ENCODE measurements around the gene DYSF.

Gene DYSF

GRCh38 chr2:71614976-71615766, 161.8 kb downstream of the DYSF start:
- POLR2A ChIA-PET = no interaction called here
- Histone ChIP-seq H3K4me3 (ENCODE audit: low read depth, low read length) (no peak overlapping the region), H3K36me3 (ENCODE audit: control insufficient read depth in 2 of 2, insufficient read depth in 1 of 2, low read length in 2 of 2) (no peaks in the 10 kb centered on the region), H3K4me1 (ENCODE audit: control insufficient read depth, insufficient read depth, low read length) (no peaks in the 10 kb centered on the region), H3K9me3 (ENCODE audit: control insufficient read depth, insufficient read depth, low read depth, low read length) (no peaks in the 10 kb centered on the region), H3K27ac (ENCODE audit: extremely low read depth, low read depth, low read length) (no peak overlapping the region)
- CTCF ChIA-PET = interaction anchor here (1.6 kb wide), 1 partner anchor 183 kb away, joined by 5 read pairs; no protein-coding TSS in a partner anchor
- TF ChIP-seq RBAK (tag by site-specific recombination; IDR thresholded peaks at IDR 0.05) = no peak
- TF ChIP-seq ZNF48 (tag by site-specific recombination; IDR thresholded peaks at IDR 0.05) = no peak
- TF ChIP-seq KLF9 (tag by site-specific recombination; IDR thresholded peaks at IDR 0.05; ENCODE audit: low read depth) = no peak
- no peak for TF ChIP-seq ZNF248 (tag by site-specific recombination; IDR thresholded peaks at IDR 0.05)
- TF ChIP-seq ZNF707 (tag by site-specific recombination; IDR thresholded peaks at IDR 0.05) = no peak
- TF ChIP-seq ZNF623 (tag by site-specific recombination; IDR thresholded peaks at IDR 0.05) = no peak
- TF ChIP-seq ZNF274 (IDR thresholded peaks at IDR 0.05; ENCODE audit: low read length) = no peak
- no peak for TF ChIP-seq ZNF274 (tag by site-specific recombination; IDR thresholded peaks at IDR 0.05; ENCODE audit: borderline replicate concordance)
- TF ChIP-seq ZNF610 (tag by site-specific recombination; IDR thresholded peaks at IDR 0.05; ENCODE audit: borderline replicate concordance) = no peak
- TF ChIP-seq ZNF404 (tag by site-specific recombination; IDR thresholded peaks at IDR 0.05) = no peak
- TF ChIP-seq ZEB2 (tag by site-specific recombination; IDR thresholded peaks at IDR 0.05) = no peak
- TF ChIP-seq ZNF211 (tag by site-specific recombination; IDR thresholded peaks at IDR 0.05; ENCODE audit: low read depth) = no peak
- TF ChIP-seq ZNF843 (tag by site-specific recombination; IDR thresholded peaks at IDR 0.05) = no peak
- TF ChIP-seq ZBTB48 (tag by site-specific recombination; IDR thresholded peaks at IDR 0.05) = no peak
- no peak for TF ChIP-seq ZNF146 (tag by site-specific recombination; IDR thresholded peaks at IDR 0.05)
- TF ChIP-seq TRIM28 (IDR thresholded peaks at IDR 0.05; ENCODE audit: borderline replicate concordance, low read length) = no peak
- TF ChIP-seq ZSCAN18 (tag by site-specific recombination; IDR thresholded peaks at IDR 0.05) = no peak
- no peak for TF ChIP-seq ZNF776 (tag by site-specific recombination; IDR thresholded peaks at IDR 0.05; ENCODE audit: borderline replicate concordance)
- no peak for TF ChIP-seq ZNF121 (tag by site-specific recombination; IDR thresholded peaks at IDR 0.05)

GRCh38 chr2:71615767-71616730, 162.7 kb downstream of the DYSF start:
- H3K4me1 ChIP-seq (ENCODE audit: control insufficient read depth, insufficient read depth, low read length) = no peaks in the 10 kb centered on the region
- no peaks in the 10 kb centered on the region for H3K9me3 ChIP-seq (ENCODE audit: control insufficient read depth, insufficient read depth, low read depth, low read length)
- H3K27ac ChIP-seq (ENCODE audit: extremely low read depth, low read depth, low read length) = no peak overlapping the region
- CTCF ChIA-PET = interaction anchor here (0.6 to 1.6 kb wide), 2 partner anchors 71 to 182 kb away, joined by 3 to 5 read pairs; no protein-coding TSS in a partner anchor
- H3K4me3 ChIP-seq (ENCODE audit: low read depth, low read length) = no peak overlapping the region
- no peaks in the 10 kb centered on the region for H3K36me3 ChIP-seq (ENCODE audit: control insufficient read depth in 2 of 2, insufficient read depth in 1 of 2, low read length in 2 of 2)
- POLR2A ChIA-PET = interaction anchor here (0.5 kb wide), 1 partner anchor 284 kb away, joined by 4 read pairs; the partner anchor contains the start of gene ZNF638
- TF ChIP-seq ZNF596 (tag by site-specific recombination; IDR thresholded peaks at IDR 0.05) (no peak), ZNF148 (tag by site-specific recombination; IDR thresholded peaks at IDR 0.05; ENCODE audit: borderline replicate concordance) (no peak), ZNF366 (tag by site-specific recombination; conservative IDR thresholded peaks at IDR 0.05) (no peak), ZNF18 (tag by site-specific recombination; IDR thresholded peaks at IDR 0.05) (no peak), ZXDB (tag by site-specific recombination; IDR thresholded peaks at IDR 0.05) (no peak), SALL2 (tag by site-specific recombination; IDR thresholded peaks at IDR 0.05; ENCODE audit: borderline replicate concordance) (no peak), ZNF768 (tag by site-specific recombination; IDR thresholded peaks at IDR 0.05) (no peak), FEZF1 (tag by site-specific recombination; IDR thresholded peaks at IDR 0.05) (no peak), GLIS1 (tag by site-specific recombination; IDR thresholded peaks at IDR 0.05) (no peak), ZNF248 (tag by site-specific recombination; IDR thresholded peaks at IDR 0.05) (no peak), ZNF658 (tag by site-specific recombination; IDR thresholded peaks at IDR 0.05) (no peak), ZBTB21 (tag by site-specific recombination; IDR thresholded peaks at IDR 0.05) (no peak)

Data from HEK293 (cell line).